Ecto neural progenitor cell (in vitro differentiated cells): ENCODE measurements around the gene POR.

Experiments
- DNase-seq: peaks from one replicate; pipeline ENCODE4 v3.0.0-alpha.2; 2018; ENCODE audit warnings: low spot score

The POR gene

DNA sequence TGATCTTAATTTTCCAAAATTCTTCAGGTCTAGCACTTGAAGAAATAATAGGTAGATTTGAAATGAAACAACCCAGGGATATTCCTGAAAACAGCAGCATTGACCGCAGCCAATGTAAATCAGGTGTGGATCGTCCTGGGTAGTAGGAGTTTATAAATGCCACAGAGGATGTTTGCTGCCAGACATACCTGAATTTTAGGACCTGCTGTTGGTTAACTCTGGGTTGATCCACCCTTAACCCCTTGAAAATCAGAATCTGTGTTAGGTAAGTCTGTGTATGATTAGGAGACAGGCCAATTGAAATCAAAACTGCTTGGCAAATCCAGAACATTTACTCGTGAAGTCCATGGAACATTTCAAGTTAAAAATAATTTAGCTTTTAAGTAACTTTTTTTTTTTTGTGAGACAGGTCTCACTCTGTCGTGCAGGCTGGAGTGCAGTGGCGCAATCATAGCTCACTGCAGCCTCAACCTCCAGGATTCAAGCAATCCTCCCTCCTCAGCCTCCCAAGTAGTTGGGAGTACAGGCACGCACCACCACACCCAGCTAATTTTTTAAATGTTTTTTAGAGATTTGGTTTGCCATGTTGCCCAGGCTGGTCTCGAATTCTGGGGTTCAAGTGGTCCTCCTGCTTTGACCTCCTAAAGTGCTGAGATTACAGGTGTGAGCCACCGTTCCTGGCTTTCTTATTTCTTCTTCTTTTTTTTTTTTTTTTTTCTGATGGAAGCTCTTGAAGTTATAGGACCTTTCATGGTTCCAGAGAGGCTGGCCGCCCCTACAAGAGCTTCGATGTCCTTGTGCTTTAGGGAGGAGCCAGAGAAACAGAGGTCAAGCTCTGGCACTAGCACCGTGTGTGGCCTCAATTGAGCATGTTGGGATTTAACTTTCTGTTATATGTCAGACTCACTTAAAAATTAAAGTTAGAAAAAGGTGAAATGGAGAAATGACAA lies 2.0 kb downstream of the POR start:
- no peak for DNase-seq

GRCh38 chr7:75920431-75921161 lies 5.6 kb downstream of the POR start:
- no peak for DNase-seq

DNA sequence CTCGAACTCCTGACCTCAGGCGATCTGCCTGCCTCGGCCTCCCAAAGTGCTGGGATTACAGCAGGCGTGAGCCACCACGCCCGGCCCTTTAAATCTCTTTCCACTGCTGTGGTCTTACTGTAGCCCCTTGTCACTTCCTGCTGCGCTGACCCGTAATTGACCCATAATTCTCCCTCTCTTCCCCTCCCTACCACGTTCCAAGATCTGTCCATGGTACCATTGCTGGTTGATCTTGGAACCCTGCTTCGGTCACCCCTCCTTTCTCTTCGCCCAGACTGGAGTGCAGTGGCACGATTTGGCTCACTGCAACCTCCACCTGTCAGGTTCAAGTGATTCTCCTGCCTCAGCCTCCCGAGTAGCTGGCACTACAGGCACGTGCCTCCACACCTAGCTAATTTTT lies 6.5 kb downstream of the POR start:
- no peak for DNase-seq

GRCh38 chr7:75922966-75923603 lies 8.1 kb downstream of the POR start:
- no peak for DNase-seq

GRCh38 chr7:75924256-75924655 lies 9.3 kb downstream of the POR start:
- DNase-seq: no peak

GRCh38 chr7:75924889-75925288 lies 9.9 kb downstream of the POR start:
- DNase-seq: no peak

GRCh38 chr7:75925717-75926435 lies 10.9 kb downstream of the POR start:
- DNase-seq: no peak

DNA sequence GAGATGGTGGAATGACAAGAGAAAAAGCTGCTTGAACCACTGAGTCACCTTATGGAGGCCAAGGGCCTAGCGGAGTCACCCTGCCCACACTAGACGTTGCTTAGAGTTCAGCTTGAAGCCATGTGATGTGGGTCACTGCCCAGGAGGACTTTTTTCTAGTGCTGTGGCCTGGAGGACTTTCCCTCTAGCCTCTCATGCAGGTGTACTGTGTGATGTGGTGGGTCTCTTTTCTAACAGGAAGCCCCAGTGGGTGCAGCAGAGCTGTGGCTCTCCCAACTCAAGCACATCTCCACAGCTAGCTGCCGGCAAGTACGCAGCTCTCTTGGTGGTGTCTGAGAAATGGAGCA lies 13.6 kb downstream of the POR start:
- no peak for DNase-seq

- no peak for DNase-seq
These were observed 16.7 kb downstream of the POR start for GRCh38 chr7:75931680-75932079.

GRCh38 chr7:75937958-75938786 lies 23.2 kb downstream of the POR start:
- DNase-seq: no peak

GRCh38 chr7:75938921-75939320 lies 24.0 kb downstream of the POR start:
- no peak for DNase-seq

DNA sequence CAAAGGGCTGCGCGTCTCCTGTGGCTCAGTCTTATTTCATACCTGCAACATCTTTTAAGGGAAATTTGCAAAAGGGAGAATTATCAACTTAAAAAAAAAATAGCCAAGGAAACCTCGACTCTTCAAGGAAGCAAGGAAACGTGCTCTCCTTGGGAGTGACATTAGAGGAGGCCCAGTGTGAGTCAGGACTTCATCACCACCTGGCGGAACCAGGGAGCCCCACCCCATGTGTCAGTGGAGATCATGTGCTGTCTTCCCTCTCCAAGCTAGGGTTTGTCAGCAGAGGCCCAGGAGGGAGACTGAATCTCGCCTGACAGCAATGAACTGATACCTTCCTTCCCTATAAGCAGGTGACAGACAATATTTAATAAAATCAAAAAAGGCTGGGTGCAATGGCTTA lies 28.9 kb downstream of the POR start:
- no peak for DNase-seq

DNA sequence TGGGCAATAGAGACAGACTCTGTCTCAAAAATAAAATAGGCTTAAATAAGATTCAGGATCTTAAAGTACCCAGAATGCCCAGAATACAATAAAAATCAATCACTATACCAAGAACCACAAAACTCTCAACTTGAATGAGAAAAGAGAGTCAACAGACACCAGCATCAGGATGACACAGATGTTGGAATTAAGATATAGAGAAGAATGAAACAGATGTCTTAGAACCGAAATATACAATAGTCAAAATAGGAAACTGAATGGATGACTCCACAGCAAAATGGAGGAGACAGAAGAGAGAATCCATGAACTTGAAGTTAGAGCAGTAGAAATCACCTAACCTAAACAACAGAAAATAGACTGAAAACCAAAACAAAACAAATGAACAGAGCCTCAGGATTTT lies 29.6 kb downstream of the POR start:
- DNase-seq: no peak

DNA sequence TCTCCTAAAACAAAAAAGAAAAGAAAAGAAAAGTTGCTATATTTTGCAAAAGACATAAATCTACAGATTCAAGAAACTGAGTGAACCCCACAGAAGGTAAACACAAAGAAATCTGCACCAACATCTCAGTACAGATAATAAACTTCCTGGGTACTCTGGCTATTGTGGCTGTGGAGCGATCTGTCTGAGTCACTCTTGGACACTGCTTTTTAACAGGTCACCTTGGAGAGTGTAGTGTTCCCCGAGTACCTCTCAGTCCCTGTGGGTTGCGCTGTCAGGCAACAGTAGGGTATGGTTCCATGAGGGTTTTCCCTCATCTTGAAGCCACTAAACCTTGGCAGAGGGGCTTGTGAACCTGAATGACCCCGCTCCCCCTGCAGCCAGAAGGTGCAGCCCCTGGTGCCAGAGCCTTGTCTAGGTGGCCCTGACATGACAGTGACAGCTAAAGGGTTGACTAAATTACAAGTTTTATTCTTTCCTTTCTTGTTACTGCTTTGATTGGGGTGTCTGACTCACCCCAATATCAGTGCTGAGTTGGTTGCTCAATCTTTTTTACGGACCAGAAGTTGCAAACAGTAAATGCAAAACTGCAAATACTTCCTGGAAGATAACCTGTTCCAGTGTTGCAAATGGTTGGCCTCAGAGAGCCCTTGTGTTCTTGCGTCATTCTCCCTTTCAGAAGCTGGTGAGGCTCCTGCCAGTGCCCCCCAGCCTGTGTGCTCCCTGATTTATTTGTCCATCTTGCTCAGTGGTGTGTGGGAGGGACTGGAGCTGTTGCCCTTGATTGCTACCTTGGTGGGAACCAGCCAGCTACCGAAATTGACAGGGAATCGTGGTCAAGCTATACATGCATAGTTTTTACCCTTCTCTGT lies 30.6 kb downstream of the POR start:
- no peak for DNase-seq

- no peak for DNase-seq
These were observed 31.4 kb downstream of the POR start for GRCh38 chr7:75946207-75946855.

DNA sequence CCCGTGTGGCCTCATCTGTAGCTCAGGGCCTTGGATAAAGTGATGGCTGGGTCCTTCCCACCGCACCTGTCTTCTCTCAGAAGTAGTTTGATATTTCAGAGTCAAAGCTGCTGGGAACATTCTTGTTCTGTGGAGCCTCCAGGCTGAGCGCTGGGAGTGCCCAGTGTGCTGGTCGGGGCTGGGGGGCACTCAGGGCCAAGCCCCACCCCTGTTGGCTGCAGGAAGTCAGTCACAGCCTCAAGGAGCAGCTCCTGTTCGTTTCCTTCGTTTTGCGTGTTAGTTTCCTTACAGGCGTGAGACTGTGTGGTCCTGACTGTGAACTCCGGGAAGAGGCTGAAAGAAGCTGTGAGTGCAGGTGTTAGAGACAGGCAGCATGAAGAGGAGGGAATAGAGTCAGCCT lies 33.2 kb downstream of the POR start:
- no peak for DNase-seq

DNA sequence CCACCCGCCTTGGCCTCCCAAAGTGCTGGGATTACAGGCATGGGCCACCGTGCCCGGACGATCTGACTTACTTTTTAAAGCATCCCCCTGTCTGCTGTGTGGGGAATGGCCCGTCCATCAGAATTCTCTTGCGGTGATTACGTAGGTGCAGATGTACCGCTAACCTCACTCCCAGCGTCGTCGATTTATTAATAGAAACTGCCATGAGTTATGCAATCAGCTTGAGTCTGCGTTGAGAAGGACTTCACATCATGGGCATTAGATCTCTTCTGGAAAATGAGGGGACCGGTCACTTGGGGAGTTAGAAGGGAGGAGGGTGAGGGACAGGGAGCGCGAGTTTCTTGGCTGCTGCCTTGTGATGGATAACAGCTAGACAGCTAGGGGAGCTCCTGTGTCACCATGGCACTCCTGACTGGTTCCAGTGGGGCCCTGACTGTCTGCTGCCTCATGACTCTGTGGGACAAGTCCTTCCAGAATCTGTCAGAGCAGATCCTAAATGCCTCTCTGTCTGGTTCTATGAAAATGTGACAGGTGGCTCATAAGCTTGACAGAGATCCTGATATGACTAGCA lies 35.2 kb downstream of the POR start:
- DNase-seq: no peak

DNA sequence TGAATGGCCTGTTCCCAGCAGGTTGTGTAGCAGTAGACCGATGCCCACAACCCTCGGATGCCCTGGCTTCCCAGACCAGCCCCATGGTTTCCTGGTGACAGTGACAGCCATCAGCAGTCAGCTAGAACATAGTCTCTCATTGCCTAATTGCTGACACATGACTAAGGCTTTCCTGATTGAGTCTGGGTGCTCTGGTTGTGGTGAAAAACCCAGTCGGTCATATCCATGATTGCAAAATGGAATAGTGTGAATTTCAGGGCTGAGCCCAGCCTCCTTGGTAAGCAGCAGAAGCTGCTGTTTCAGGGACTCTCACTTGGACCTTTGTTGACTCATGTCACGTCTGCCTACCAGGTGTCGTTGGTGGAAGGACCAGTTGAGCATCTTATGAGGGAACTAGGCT lies 36.6 kb downstream of the POR start:
- no peak for DNase-seq

- DNase-seq: no peak
These were observed 38.5 kb downstream of the POR start for GRCh38 chr7:75953431-75953830.

GRCh38 chr7:75953931-75954330 lies 39.0 kb downstream of the POR start:
- no peak for DNase-seq
